Type B pancreatic cell (in vitro differentiated cells): ENCODE measurements around the gene GPHN. TPM values are rescaled to one million over a fixed set of nuclear protein-coding genes. Genes with fewer than 3 reads are reported as not detected.

ENCODE experiments used
- DNase-seq: peaks from one replicate; pipeline ENCODE4 v3.0.0; 2021; ENCODE audit warnings: mixed read lengths; ENCODE audit not compliant: unreplicated experiment; ENCODE audit errors: extremely low spot score
- H3K27ac Mint-ChIP-seq: 2 replicates; pipeline ENCODE4 v1.8.0; 2021; ENCODE audit warnings: mild to moderate bottlenecking, mixed read lengths
- H3K27me3 Mint-ChIP-seq: 2 replicates; pipeline ENCODE4 v1.8.0; 2021; ENCODE audit warnings: mixed read lengths
- H3K36me3 Mint-ChIP-seq: 2 replicates; pipeline ENCODE4 v1.8.0; 2021; ENCODE audit warnings: mixed read lengths
- H3K4me1 Mint-ChIP-seq: one replicate; pipeline ENCODE4 v1.8.0; 2021; ENCODE audit warnings: mixed read lengths; ENCODE audit not compliant: unreplicated experiment
- H3K4me3 Mint-ChIP-seq: 2 replicates; pipeline ENCODE4 v1.8.0; 2021; ENCODE audit warnings: mild to moderate bottlenecking, mixed read lengths
- H3K9me3 Mint-ChIP-seq: 2 replicates; pipeline ENCODE4 v1.8.0; 2021; ENCODE audit warnings: mixed read lengths
- total RNA-seq: library from RNA; stranded (reverse); gene quantifications from 2 replicates; pipeline ENCODE4 v1.2.1, GENCODE V29; 2021; ENCODE audit warnings: low replicate concordance
- TF ChIP-seq, protein P1 (sequence below): fragments of 200-600 bp; sonication (generic); conservative IDR thresholded peaks from 2 replicates; pipeline ENCODE4 v1.5.0; 2021; ENCODE audit warnings: antibody characterized with exemption, mild to moderate bottlenecking

Gene GPHN
- total RNA-seq, 1 donor from 2014 or later, result 38.9 TPM

DNA sequence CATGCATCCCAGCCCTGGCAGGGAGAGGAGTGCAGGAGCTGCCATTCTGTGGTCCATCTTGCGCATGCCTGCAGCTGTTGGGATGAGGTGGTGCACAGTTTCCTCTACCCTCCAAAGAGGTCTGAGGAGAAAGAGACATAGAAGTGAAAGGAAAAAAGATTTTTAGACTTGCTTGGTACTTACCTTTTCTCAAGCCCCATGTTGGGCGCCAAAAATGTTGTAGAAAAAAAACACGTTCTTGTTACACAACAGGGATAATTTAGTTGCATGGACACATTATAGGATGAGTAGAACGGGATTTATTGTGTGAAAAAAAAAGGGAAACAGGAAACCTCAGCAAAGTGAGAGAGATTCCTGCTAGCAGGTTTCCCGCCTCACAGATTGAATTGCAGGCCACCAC lies 436.9 kb downstream of the GPHN start:
- no peaks in the 10 kb centered on the region for H3K27me3 Mint-ChIP-seq
- H3K4me1 Mint-ChIP-seq, result no peaks in the 10 kb centered on the region
- no peak overlapping the region for H3K27ac Mint-ChIP-seq
- no peak overlapping the region for H3K4me3 Mint-ChIP-seq
- peaks cover 25% of the 10 kb centered on the region for H3K36me3 Mint-ChIP-seq
- no peak for DNase-seq
- H3K9me3 Mint-ChIP-seq, result peaks cover 25% of the 10 kb centered on the region
- TF ChIP-seq, protein P1, sequence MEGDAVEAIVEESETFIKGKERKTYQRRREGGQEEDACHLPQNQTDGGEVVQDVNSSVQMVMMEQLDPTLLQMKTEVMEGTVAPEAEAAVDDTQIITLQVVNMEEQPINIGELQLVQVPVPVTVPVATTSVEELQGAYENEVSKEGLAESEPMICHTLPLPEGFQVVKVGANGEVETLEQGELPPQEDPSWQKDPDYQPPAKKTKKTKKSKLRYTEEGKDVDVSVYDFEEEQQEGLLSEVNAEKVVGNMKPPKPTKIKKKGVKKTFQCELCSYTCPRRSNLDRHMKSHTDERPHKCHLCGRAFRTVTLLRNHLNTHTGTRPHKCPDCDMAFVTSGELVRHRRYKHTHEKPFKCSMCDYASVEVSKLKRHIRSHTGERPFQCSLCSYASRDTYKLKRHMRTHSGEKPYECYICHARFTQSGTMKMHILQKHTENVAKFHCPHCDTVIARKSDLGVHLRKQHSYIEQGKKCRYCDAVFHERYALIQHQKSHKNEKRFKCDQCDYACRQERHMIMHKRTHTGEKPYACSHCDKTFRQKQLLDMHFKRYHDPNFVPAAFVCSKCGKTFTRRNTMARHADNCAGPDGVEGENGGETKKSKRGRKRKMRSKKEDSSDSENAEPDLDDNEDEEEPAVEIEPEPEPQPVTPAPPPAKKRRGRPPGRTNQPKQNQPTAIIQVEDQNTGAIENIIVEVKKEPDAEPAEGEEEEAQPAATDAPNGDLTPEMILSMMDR, result no peak

DNA sequence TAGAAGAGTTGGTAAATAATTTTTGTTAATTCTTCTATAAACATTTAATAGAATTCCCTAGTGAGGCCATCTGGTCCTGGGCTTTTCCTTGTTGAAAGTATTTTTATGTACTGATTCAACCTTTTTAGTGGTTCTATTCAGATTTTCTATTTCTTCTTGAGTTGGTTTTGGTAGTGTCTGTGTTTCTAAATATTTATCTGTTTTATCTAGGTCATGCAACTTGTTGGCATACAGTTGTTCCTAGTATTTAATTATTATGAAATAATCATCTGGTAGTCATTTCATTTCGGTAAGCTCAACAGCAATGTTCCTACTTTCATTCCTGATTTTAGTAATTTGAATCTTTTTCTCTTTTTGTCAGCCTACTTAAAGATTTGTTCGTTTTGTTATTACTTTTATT lies 447.2 kb downstream of the GPHN start:
- DNase-seq, result no peak
- Mint-ChIP-seq H3K36me3 (peaks cover 29% of the 10 kb centered on the region), H3K27me3 (no peaks in the 10 kb centered on the region), H3K4me1 (no peaks in the 10 kb centered on the region), H3K9me3 (peaks cover 11% of the 10 kb centered on the region), H3K4me3 (no peak overlapping the region), H3K27ac (no peak overlapping the region)
- TF ChIP-seq, protein P1, result no peak

DNA sequence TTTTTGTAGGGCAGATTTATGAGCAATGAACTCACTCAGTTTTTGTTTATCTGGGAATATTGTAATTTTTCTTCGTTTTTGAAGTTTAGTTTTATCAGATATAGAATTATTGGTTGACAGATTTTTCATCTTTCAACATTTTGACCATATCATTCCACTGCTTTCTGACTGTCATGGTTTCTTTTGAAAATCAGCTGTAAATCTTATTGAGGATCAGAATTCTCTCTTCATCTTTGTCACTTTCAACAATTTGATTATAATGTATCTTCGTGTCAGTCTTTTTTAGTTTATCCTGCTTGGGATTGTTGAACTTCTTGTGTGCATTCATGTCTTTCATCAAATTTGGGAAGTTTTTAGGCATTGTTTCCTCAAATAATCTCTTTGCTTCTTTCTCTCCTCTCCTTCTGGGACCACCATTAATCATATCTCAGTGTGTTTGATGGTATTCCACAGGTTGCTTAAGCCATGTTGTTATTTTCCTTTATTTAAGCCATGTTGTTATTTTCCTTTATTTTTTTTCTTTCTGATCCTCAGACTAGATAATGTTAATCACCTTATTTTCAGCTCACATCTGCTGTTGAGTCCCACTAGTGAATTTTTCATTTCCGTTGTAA lies 451.6 kb downstream of the GPHN start:
- no peak overlapping the region for H3K27ac Mint-ChIP-seq
- H3K9me3 Mint-ChIP-seq, result peaks cover 11% of the 10 kb centered on the region

DNA sequence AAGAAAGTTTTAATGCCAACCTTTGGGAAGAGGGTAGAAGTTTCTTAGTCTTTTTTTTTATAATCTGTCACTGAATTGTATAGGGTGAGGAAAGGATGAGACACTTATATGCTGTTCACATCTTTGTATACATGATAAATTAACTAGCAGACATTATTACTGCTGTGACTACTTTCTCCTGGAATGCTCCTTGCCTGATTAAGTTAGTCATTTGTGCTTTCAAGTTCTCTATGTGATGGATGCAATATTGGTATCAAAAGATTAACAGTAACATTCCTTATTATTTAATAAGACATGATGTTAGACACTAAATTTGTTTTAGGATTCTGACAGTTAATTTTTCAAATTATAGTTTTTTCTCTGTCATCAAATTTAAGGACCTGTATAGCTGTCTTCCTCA lies 457.9 kb downstream of the GPHN start:
- TF ChIP-seq, protein P1, result no peak
- Mint-ChIP-seq H3K27me3 (no peaks in the 10 kb centered on the region), H3K9me3 (no peaks in the 10 kb centered on the region), H3K4me1 (no peaks in the 10 kb centered on the region), H3K36me3 (peaks cover 7% of the 10 kb centered on the region), H3K4me3 (no peak overlapping the region), H3K27ac (no peak overlapping the region)
- no peak for DNase-seq

More for the DNA sequence above, 451.6 kb downstream of the GPHN start:
- Mint-ChIP-seq H3K4me1 (no peaks in the 10 kb centered on the region), H3K27me3 (no peaks in the 10 kb centered on the region), H3K4me3 (no peak overlapping the region), H3K36me3 (peaks cover 24% of the 10 kb centered on the region)
- DNase-seq, result no peak
- TF ChIP-seq, protein P1, result no peak

DNA sequence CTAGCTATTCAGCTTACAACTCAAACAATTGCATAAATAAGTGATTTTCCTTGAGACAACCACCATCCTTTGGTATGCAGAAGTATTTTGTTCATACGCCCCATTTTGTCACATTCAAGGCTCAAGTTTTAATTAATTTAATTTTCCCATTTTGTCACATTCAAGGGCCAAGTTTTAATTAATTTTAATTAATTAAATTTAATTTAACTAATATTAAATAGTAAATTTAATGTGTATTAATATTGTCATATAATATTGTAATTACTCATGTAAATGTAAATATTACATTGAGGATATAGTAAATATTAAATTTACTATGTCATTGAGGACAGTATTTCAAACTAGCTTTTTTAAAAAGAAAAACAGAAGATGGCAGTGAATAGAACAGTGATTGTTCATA lies 464.5 kb downstream of the GPHN start:
- H3K27ac Mint-ChIP-seq, result no peak overlapping the region
- no peak for DNase-seq
- no peaks in the 10 kb centered on the region for H3K9me3 Mint-ChIP-seq
- H3K4me3 Mint-ChIP-seq, result no peak overlapping the region
- no peaks in the 10 kb centered on the region for H3K27me3 Mint-ChIP-seq
- no peaks in the 10 kb centered on the region for H3K36me3 Mint-ChIP-seq
- no peaks in the 10 kb centered on the region for H3K4me1 Mint-ChIP-seq
- TF ChIP-seq, protein P1, result no peak
